PC-3 (cell line): ENCODE data around the gene EPB41L4A.

ENCODE experiments used
- CTCF ChIP-seq: fragments of 300-600 bp; sonication (generic); conservative IDR thresholded peaks from 2 replicates; pipeline ENCODE4 v1.5.1; 2017; ENCODE audit warnings: antibody characterized with exemption, low read depth, mild to moderate bottlenecking, low read length
- EZH2 ChIP-seq: fragments of 300-600 bp; sonication (generic); IDR thresholded peaks from one replicate; pipeline ENCODE4 v1.6.1; 2017; ENCODE audit warnings: antibody characterized with exemption, mild to moderate bottlenecking, low read length; ENCODE audit not compliant: unreplicated experiment
- EZH2phosphoT487 ChIP-seq: fragments of 300-600 bp; sonication (generic); IDR thresholded peaks from 2 replicates; pipeline ENCODE4 v1.6.1; 2018; ENCODE audit warnings: mild to moderate bottlenecking, antibody characterized with exemption, low read length, borderline replicate concordance

DNA sequence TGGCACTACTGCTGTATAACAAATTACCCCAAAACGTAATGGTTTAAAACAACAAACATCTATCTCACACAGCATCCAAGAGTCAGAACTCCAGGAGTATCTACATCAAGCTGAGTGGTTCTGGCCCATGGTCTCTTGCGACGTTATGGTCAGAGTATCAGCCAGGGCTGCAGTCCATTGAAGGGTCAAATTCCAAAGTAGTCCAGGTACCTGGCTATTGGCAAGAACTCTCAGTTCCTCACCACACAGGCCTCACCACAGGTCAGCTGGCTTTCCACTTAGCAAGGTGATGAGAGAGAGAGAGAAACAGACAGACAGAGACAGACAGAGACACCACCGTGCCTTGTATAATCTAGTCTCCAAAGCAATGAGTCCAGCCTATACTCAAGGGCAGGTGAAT is 22.6 kb downstream of the EPB41L4A start:
- no peak for TF ChIP-seq CTCF
- TF ChIP-seq EZH2 = no peak
- no peak for TF ChIP-seq EZH2phosphoT487
